ENCODE results near the gene RPL37A.

DNA sequence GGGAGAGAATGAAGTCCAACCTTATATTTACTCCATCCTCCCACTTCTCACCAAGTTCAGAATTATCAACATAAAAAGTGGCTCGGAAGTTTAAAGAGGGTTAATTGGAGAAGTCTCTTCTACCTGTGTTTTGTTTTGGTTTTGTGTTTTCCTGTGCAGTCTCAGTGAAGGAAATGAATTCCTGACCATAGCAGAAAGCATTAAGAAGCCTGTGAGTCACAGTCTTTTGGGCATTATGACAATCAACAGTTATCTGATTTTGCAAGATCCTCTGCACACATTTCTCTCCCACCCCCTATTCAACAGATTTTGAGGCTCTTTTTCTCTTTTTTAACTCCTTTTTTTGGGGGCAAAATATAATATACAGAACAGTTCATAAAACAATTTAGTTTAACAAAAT, 8.6 kb upstream of the RPL37A start:
- TF ChIP-seq, protein P1, sequence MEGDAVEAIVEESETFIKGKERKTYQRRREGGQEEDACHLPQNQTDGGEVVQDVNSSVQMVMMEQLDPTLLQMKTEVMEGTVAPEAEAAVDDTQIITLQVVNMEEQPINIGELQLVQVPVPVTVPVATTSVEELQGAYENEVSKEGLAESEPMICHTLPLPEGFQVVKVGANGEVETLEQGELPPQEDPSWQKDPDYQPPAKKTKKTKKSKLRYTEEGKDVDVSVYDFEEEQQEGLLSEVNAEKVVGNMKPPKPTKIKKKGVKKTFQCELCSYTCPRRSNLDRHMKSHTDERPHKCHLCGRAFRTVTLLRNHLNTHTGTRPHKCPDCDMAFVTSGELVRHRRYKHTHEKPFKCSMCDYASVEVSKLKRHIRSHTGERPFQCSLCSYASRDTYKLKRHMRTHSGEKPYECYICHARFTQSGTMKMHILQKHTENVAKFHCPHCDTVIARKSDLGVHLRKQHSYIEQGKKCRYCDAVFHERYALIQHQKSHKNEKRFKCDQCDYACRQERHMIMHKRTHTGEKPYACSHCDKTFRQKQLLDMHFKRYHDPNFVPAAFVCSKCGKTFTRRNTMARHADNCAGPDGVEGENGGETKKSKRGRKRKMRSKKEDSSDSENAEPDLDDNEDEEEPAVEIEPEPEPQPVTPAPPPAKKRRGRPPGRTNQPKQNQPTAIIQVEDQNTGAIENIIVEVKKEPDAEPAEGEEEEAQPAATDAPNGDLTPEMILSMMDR (IDR thresholded peaks at IDR 0.05) = no peak
- TF ChIP-seq POLR2A (IDR thresholded peaks at IDR 0.05) = no peak
